K562 (cell line): ENCODE data around the gene OVOL3. TPM values are rescaled to one million over a fixed set of nuclear protein-coding genes. Genes with fewer than 3 reads are reported as not detected.

ENCODE experiments used
- ATAC-seq: fragments of 200-7000 bp; cut with Tn5 transposase; 3 replicates; pipeline ENCODE4 v1.9.1; 2020; ENCODE audit warnings: moderate library complexity
- BruUV-seq: library from RNA; stranded (reverse); fragments of 400-500 nt; replicated peaks from 2 replicates; lab custom pipeline; 2021; lab: Mats Ljungman, UMichigan
- CTCF ChIA-PET: fragments of 300-600 bp; formaldehyde crosslinking; extraction: SDS; loops from one replicate; lab custom pipeline; 2021; ENCODE audit warnings: low intra/inter-chr PET ratio; lab: Yijun Ruan, JAX
- POLR2A ChIA-PET: fragments of 300-600, 350-650 bp; sonication (Branson Sonifier 250); formaldehyde crosslinking; extraction: SDS; loops from one replicate; lab custom pipeline; 2021; ENCODE audit warnings: antibody characterized with exemption, inconsistent platforms; lab: Yijun Ruan, JAX
- DNase-seq, 4 experiments: peaks; one replicate each; pipeline versions ENCODE4 v3.0.0 to v3.0.0-alpha.2; 2011 to 2018; ENCODE audit warnings: low spot score in 3 of 4, mixed read lengths in 3 of 4; ENCODE audit errors: extremely low read depth in 1 of 4
- FAIRE-seq: peaks from 2 replicates; lab custom pipeline; 2011; peaks lifted over from hg19 to GRCh38; lab: Jason Lieb, UNC
- H2AFZ ChIP-seq: 2 replicates; pipeline ENCODE4 v1.6.0; 2011; ENCODE audit warnings: low read depth, low read length, control low read depth, inconsistent platforms
- H3K27ac ChIP-seq: fragments of 200-600 bp; 3 replicates; pipeline ENCODE4 v1.8.0; 2011; ENCODE audit warnings: low read depth, mild to moderate bottlenecking, control low read depth, inconsistent platforms, low read length, moderate library complexity, mixed read lengths; ENCODE audit errors: extremely low read depth
- H3K27me3 ChIP-seq, 2 experiments: fragments of 300-600 bp in 1 of 2; 2 replicates in 1 of 2; 3 replicates in 1 of 2; pipeline versions ENCODE4 v1.6.0 to v1.8.0; 2011; ENCODE audit warnings: inconsistent platforms in 2 of 2, low read length in 2 of 2, mild to moderate bottlenecking in 1 of 2, mixed read lengths in 1 of 2, moderate library complexity in 1 of 2; ENCODE audit not compliant: control insufficient read depth in 2 of 2, insufficient read depth in 2 of 2
- H3K36me3 ChIP-seq: fragments of 300-600 bp; 3 replicates; pipeline ENCODE4 v1.8.0; 2011; ENCODE audit warnings: mild to moderate bottlenecking, low read length, inconsistent platforms; ENCODE audit not compliant: control insufficient read depth, insufficient read depth
- H3K4me1 ChIP-seq, 2 experiments: fragments of 200-600 bp in 1 of 2; replicated peaks in 1 of 2; 2 replicates in 1 of 2; 3 replicates in 1 of 2; pipeline versions ENCODE4 v1.5.1 to v1.8.0; 2011; ENCODE audit warnings: inconsistent platforms in 2 of 2, low read length in 2 of 2, mild to moderate bottlenecking in 1 of 2, mixed read lengths in 1 of 2, moderate library complexity in 1 of 2; ENCODE audit not compliant: control insufficient read depth in 2 of 2, insufficient read depth in 2 of 2
- H3K4me2 ChIP-seq: 2 replicates; pipeline ENCODE4 v1.6.1; 2011; ENCODE audit warnings: low read length, control low read depth, inconsistent platforms, mixed read lengths; ENCODE audit not compliant: insufficient read depth
- H3K4me3 ChIP-seq: fragments of 200-600 bp; sonication (generic), shearing (Covaris generic); 2 replicates; pipeline ENCODE4 v1.5.1; 2016; ENCODE audit warnings: control low read depth, inconsistent platforms
- H3K79me2 ChIP-seq: fragments of 200-600 bp; 3 replicates; pipeline ENCODE4 v1.8.0; 2011; ENCODE audit warnings: low read length, inconsistent platforms; ENCODE audit not compliant: control insufficient read depth, insufficient read depth
- H3K9ac ChIP-seq, 2 experiments: 2 replicates each; pipeline versions ENCODE4 v1.6.0 to v1.6.1; 2011; ENCODE audit warnings: low read depth in 2 of 2, low read length in 2 of 2, control low read depth in 1 of 2, inconsistent platforms in 1 of 2, mild to moderate bottlenecking in 1 of 2, mixed read lengths in 1 of 2; ENCODE audit not compliant: insufficient read depth in 1 of 2
- H3K9me1 ChIP-seq: one replicate; pipeline ENCODE4 v1.6.0; 2011; ENCODE audit warnings: inconsistent platforms, mild to moderate bottlenecking, low read length, moderate library complexity; ENCODE audit not compliant: control insufficient read depth, insufficient read depth
- H3K9me3 ChIP-seq: replicated peaks from 2 replicates; pipeline ENCODE4 v1.5.1; 2011; ENCODE audit warnings: low read depth, low read length, inconsistent platforms; ENCODE audit not compliant: control insufficient read depth, insufficient read depth
- H4K20me1 ChIP-seq: replicated peaks from 2 replicates; pipeline ENCODE4 v1.6.1; 2011; ENCODE audit warnings: low read length, inconsistent platforms, mixed read lengths; ENCODE audit not compliant: control insufficient read depth, insufficient read depth
- DLX4 ChIP-seq: fragments of 250-450 bp; sonication (Bioruptor Pico); IDR thresholded peaks from 2 replicates; pipeline ENCODE4 v1.6.1; 2021; ENCODE audit warnings: mild to moderate bottlenecking
- E2F1 ChIP-seq: sonication (generic); formaldehyde crosslinking; IDR thresholded peaks from 2 replicates; pipeline ENCODE4 v1.8.1; 2023; ENCODE audit warnings: mild to moderate bottlenecking, missing genetic modification reagents, moderate library complexity
- ELF2 ChIP-seq: fragments of 250-450 bp; sonication (Bioruptor Pico); IDR thresholded peaks from 2 replicates; pipeline ENCODE4 v1.5.0; 2021; ENCODE audit warnings: mild to moderate bottlenecking
- ETV1 ChIP-seq: fragments of 450-650 bp; conservative IDR thresholded peaks from 2 replicates; pipeline ENCODE4 v1.6.1; 2016; ENCODE audit warnings: missing genetic modification characterization, control low read depth, low read depth, missing compliant biosample characterization
- FOXK2 ChIP-seq, 2 experiments: fragments of 450-650 bp; IDR thresholded peaks in 1 of 2; conservative IDR thresholded peaks in 1 of 2; 2 replicates each; pipeline ENCODE4 v1.6.1; 2016; ENCODE audit warnings: low read depth in 2 of 2, mild to moderate bottlenecking in 1 of 2
- KLF16 ChIP-seq: IDR thresholded peaks from 2 replicates; pipeline ENCODE4 v1.6.1; 2016; ENCODE audit warnings: antibody characterized with exemption
- RFX7 ChIP-seq: fragments of 250-450 bp; sonication (Bioruptor Pico); IDR thresholded peaks from 2 replicates; pipeline ENCODE4 v1.5.1; 2021; ENCODE audit warnings: mild to moderate bottlenecking
- SAFB2 ChIP-seq: fragments of 200-400 bp; formaldehyde crosslinking; IDR thresholded peaks from 2 replicates; pipeline ENCODE4 v1.6.1; 2018; ENCODE audit warnings: borderline replicate concordance, low read length, low read depth, moderate library complexity; ENCODE audit not compliant: severe bottlenecking
- SMARCB1 ChIP-seq: IDR thresholded peaks from 2 replicates; pipeline ENCODE4 v1.6.1; 2011; ENCODE audit warnings: improper control_type of control experiment, low read depth; ENCODE audit not compliant: insufficient read length
- ZNF174 ChIP-seq: fragments of 250-450 bp; sonication (Bioruptor Pico); IDR thresholded peaks from 2 replicates; pipeline ENCODE4 v1.4.0; 2020; ENCODE audit warnings: mild to moderate bottlenecking
- ZNF764 ChIP-seq: fragments of 250-450 bp; sonication (Bioruptor Pico); IDR thresholded peaks from 2 replicates; pipeline ENCODE4 v1.4.0; 2020; ENCODE audit warnings: low read depth, mild to moderate bottlenecking, moderate library complexity
- WGBS: fragments of 100-300 bp; shearing (Covaris generic); methylation state at CpG from one replicate; pipeline ENCODE4 v1.1.6; 2016; ENCODE audit warnings: low coverage, mixed read lengths; ENCODE audit not compliant: insufficient coverage; ENCODE audit errors: missing lambda C conversion rate; 5-methylcytosine and 5-hydroxymethylcytosine counted together
- in situ Hi-C: fragments of 300-500 bp; cut with MboI; formaldehyde crosslinking; loops from 4 replicates; pipeline ENCODE4 v1.15.0; 2018; ENCODE audit warnings: inconsistent platforms, mixed read lengths
- intact Hi-C: fragments of 100-400 bp; cut with micrococcal nuclease; formaldehyde crosslinking; loops from 2 replicates; pipeline ENCODE4 v1.14.2; 2022
- polyA plus RNA-seq, 8 experiments: library from polyadenylated mRNA; depleted of rRNA in 4 of 8; stranded (reverse) in 5 of 8; unstranded in 3 of 8; fragments of >200 nt; fragmentation: Nextera tagmentation in 2 of 8; fragmentation: Illumina TruSeq in 1 of 8; extraction: Ambion mirVana in 2 of 8; extraction: Trizol in 1 of 8; gene quantifications; 2 replicates each; pipeline versions ENCODE4 v1.2.1 to v1.2.3, GENCODE V29; 2011 to 2014; ENCODE audit warnings: inconsistent platforms in 1 of 8, missing spikeins in 1 of 8
- total RNA-seq, 7 experiments: library from RNA; depleted of rRNA in 6 of 7; stranded (reverse); fragments of >200 nt in 6 of 7; fragmentation: Illumina TruSeq in 2 of 7; extraction: Trizol in 2 of 7; gene quantifications; 2 replicates each; pipeline versions ENCODE4 v1.2.1 to v1.2.3, GENCODE V29; 2011 to 2021; ENCODE audit warnings: low replicate concordance in 1 of 7

The OVOL3 gene
- total and polyA plus RNA-seq, 9 of the 15 experiments (the other 6 are each of a cell fraction or from before 2014, with no cell fraction given): not detected

GRCh38 chr19:36064826-36065225 lies 46.1 kb upstream of the OVOL3 start:
- in situ Hi-C loops: loop anchor here (5.0 kb wide), 1 partner anchor 107 kb away; no protein-coding TSS in a partner anchor
- WGBS: 89% methylated on average over 8 of the region's 8 CpGs
- Histone ChIP-seq H3K9me1 (no peaks in the 10 kb centered on the region), H3K4me1 (peaks cover 0 to 8% of the 10 kb centered on the region in 2 experiments; a peak in 2 of 5 replicates), H3K27ac (no peak overlapping the region), H3K36me3 (peaks cover 75% of the 10 kb centered on the region), H3K27me3 (no peaks in the 10 kb centered on the region; a peak in 1 of 5 replicates), H3K4me3 (no peak overlapping the region), H3K9ac (no peak overlapping the region), H3K79me2 (no peaks in the 10 kb centered on the region), H3K9me3 (no peaks in the 10 kb centered on the region), H2AFZ (no peak overlapping the region), H4K20me1 (peaks cover 5% of the 10 kb centered on the region; the same call in 1 of the 2 replicates), H3K4me2 (no peak overlapping the region)
- intact Hi-C loops: loop anchor here (5.0 kb wide), 2 partner anchors 47 to 107 kb away; partner anchors contain the start of genes OVOL3 and POLR2I
- no TSS peak for BruUV-seq
- ATAC-seq (no peak), DNase-seq (no peak), FAIRE-seq (no peak)
- TF ChIP-seq ZNF174 (CRISPR knock-in tag): no peak
- CTCF ChIA-PET: no interaction called here
- POLR2A ChIA-PET: no interaction called here

- 94% methylated on average over 11 of the region's 11 CpGs for WGBS
- no TSS peak for BruUV-seq
- Histone ChIP-seq H3K4me3 (no peak overlapping the region), H3K36me3 (peaks cover 71% of the 10 kb centered on the region), H3K27ac (no peak overlapping the region), H4K20me1 (no peaks in the 10 kb centered on the region; the same call in 1 of the 2 replicates), H3K9ac (peak overlapping the region in 1 of 2 experiments; percentile 65; a peak in 1 of 4 replicates), H3K9me3 (no peaks in the 10 kb centered on the region), H3K9me1 (no peaks in the 10 kb centered on the region)
- DNase-seq: no peak
- POLR2A ChIA-PET: interaction anchor here (0.6 to 2.3 kb wide), 2 partner anchors 12 to 16 kb away, joined by 3 to 9 read pairs; no protein-coding TSS in a partner anchor
- intact Hi-C loops: no loop called here
- no peak for ATAC-seq
- no peak for FAIRE-seq
- TF ChIP-seq DLX4 (CRISPR knock-in tag) (no peak), RFX7 (CRISPR knock-in tag) (no peak), E2F1 (CRISPR knock-in tag) (no peak), ZNF764 (CRISPR knock-in tag) (no peak), ETV1 (no peak), FOXK2 (conservative IDR thresholded peaks at IDR 0.05 in 1 of 2, IDR thresholded peaks at IDR 0.05 in 1 of 2; ENCODE audit: low read depth in 2 of 2) (no peak), SMARCB1 (no peak), ELF2 (CRISPR knock-in tag) (no peak), KLF16 (no peak), SAFB2 (no peak)
- TF ChIP-seq, all 486 proteins: peak for 0
- peaks cover 0 to 12% of the 10 kb centered on the region in 2 experiments; a peak in 3 of 5 replicates for H3K4me1 ChIP-seq
- no peak overlapping the region for H2AFZ ChIP-seq
- CTCF ChIA-PET: no interaction called here
- no peak overlapping the region for H3K4me2 ChIP-seq
- in situ Hi-C loops: no loop called here
- no peaks in the 10 kb centered on the region; a peak in 1 of 5 replicates for H3K27me3 ChIP-seq
- H3K79me2 ChIP-seq: no peaks in the 10 kb centered on the region
Measured at GRCh38 chr19:36067681-36068080, 43.3 kb upstream of the OVOL3 start.
